GM19397 (cell line): ENCODE data around the gene SGMS1.
A peak's percentile ranks its signal among the peaks of the same experiment; 100 is the strongest.
"Not testable (repeated sequence)": the region's sequence is repeated elsewhere in the genome, so short reads cannot be mapped to it uniquely, and the experiment has no call there.

Experiments used
- ATAC-seq: cut with Tn5 transposase; IDR thresholded peaks from one replicate; pipeline ENCODE4 v1.9.1; 2021; ENCODE audit warnings: mild to moderate bottlenecking, moderate library complexity; ENCODE audit not compliant: unreplicated experiment

SGMS1 gene

DNA sequence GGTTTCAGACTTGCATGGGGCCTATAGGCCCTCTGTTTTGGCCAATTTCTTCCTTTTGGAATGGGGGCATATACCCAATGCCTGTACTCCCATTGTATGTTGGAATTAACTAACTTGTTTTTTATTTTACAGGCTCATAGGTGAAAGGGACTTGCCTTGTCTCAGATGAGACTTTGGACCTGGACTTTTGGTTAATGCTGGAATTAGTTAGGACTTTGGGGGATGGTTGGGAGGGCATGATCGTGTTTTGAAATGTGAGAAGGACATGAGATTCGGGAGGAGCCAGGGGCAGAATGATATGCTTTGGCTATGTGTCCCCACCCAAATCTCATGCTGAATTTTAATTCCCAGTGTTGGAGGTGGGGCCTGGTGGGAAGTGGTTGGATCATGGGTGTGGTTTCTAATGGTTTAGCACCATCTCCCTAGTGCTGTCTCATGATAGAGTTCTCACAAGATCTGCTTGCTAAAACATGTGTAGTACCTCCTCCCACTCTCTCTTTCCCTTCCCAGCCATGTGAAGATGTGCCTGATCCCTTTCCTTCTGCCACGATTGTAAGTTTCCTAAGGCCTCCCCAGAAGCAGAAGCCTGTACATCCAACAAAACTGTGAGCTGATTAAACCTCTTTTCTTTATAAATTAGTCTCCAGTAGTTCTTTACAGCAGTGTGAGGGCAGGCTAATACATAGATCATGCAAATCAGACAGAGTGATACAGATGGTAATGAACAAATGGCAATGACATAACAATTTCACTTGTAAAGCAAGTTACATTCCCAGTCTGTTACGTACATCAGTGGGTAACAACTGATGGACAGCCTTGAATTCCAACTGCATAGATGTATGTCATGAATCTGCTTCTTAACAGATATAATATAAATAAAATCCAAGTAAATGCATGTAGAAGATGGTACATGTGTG lies 146.2 kb downstream of the SGMS1 start:
- no peak for ATAC-seq

DNA sequence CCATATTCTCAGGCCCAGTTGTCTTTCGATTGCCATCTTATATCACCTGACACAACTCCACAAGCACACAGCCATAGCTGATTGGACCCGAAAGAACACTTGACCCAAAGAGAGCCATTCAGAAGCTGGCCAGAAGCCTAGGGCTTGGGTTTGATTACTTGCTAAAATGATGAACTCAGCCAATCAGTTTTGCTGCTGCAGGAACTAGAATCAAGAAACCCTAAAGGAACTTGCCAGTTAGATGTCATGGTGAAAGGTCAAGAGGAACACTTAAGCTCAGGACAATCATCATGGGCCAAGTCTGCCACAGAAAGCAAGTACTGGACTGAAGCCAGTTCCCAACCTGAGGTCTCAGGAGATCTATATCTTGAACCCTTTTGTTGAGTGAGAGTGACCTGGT lies 150.0 kb downstream of the SGMS1 start:
- ATAC-seq = no peak

DNA sequence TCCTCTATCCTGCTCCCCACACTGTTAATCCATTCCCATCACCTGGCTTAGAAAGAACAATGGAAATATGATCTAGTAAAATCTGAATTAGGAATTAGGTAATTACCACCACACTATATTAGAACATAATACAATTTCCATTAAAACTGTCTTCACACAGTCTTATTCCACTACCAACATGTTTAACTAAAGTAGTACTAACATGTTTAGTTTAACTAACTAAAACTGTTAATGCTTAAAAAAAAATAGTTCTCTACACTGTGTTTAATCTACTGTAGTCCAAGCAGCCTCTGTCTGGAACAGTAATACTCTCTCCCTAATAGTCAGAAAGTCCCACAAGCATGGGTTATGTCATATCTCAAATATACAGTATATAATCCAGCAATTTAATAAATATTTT lies 150.8 kb downstream of the SGMS1 start:
- ATAC-seq = no peak

DNA sequence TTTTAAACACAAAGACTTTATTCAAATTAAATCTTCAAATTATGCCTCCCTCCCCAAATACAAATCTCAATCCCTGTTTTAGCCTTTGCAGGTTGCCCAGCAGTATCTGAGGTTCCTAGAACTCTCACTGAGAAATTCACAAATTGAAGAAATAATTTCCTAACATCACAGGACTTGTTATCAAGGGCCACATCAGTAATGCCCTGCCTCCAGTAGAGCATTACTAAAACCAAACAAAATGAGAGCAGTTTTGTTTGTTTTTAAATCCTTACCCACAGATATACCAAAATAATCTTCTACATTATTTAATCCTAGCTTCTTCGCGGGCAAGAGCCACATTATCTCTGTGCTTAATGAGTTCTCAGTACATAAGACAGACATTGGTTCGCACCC lies 152.2 kb downstream of the SGMS1 start:
- no peak for ATAC-seq

DNA sequence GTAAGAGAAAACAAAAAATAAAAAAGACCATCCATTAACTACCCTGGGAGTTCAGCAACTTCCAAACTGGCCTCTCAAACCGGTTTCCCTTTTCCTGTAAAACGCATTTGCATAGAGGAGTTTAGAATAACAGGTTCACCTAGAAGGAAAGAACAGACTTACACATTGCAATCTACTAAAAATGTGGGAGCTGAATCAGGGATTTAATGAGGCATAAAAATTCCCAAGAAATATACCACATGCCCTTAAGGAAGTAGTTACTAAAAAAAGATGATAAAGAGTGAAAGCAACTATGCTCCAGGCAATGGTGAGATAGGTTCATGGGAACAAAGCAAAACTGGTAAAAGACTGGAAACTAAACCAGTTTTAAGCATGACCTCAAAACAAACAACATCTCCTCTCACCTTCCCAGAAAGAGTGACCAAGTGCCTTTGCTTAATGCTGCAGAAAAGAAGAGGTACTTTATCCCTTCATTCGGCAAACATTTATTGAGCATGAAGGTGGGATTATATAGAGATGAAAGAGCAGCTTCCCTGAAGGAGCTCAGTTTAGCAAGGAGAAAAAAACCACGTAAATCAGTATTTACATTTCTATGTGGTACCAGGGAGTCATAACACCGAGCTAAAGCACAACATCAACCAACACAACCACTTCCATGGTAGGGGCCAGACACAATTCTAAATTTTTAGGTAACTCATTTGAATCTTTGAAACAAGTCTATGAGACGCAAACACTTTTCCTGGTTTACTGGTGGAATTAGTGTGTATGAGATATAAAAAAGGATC lies 152.8 kb downstream of the SGMS1 start:
- ATAC-seq = no peak

- ATAC-seq = peak; percentile 66
These were observed 153.4 kb downstream of the SGMS1 start for GRCh38 chr10:50470345-50470744.

GRCh38 chr10:50469778-50470193 lies 154.0 kb downstream of the SGMS1 start:
- no peak for ATAC-seq

GRCh38 chr10:50469288-50469687 lies 154.5 kb downstream of the SGMS1 start:
- no peak for ATAC-seq

- ATAC-seq = no peak
These were observed 156.5 kb downstream of the SGMS1 start for GRCh38 chr10:50467209-50467608.

DNA sequence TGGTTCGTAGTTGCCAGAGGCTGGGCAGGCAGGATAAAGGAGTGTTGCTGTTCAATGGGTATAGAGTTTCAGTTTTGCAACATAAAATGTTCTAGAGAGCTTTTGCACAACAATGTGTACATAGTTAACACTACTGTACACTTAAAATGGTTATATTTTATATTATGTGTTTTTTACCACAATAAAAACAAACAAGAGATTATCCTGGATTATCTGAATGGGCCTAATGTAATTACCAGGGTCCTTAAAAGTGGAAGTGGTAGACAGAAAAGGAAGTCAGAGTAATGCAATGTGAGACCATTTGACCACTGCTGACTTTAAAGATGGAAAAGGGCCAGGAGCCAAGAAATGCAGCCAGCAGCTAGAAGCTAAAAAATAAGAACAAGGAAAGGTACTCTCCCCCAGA lies 159.7 kb downstream of the SGMS1 start:
- ATAC-seq = no peak

DNA sequence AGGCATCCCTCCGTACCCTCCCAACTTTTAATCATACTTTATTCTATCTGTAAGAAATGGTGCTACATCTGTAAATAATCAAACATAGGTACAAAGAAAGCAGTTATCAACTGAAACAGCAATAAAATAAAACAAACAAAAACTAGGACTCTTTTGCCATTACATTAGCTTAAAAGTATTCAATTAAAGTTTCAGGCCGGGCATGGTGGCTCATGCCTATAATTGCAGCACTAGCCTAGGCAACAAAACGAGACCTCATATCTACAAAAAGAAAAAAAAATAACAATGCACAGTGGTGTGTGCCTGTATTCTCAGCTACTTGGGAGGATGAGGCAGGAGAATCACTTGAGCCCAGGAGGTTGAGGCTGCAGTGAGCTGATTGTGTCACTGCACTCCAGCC lies 161.9 kb downstream of the SGMS1 start:
- no peak for ATAC-seq

- no peak for ATAC-seq
These were observed 162.6 kb downstream of the SGMS1 start for GRCh38 chr10:50461123-50461522.

- no peak for ATAC-seq
These were observed 167.0 kb downstream of the SGMS1 start for GRCh38 chr10:50456719-50457118.

GRCh38 chr10:50453940-50454339 lies 169.8 kb downstream of the SGMS1 start:
- no peak for ATAC-seq

GRCh38 chr10:50452603-50453002 lies 171.2 kb downstream of the SGMS1 start:
- ATAC-seq = peak; percentile 47

GRCh38 chr10:50447691-50448090 lies 176.1 kb downstream of the SGMS1 start:
- no peak for ATAC-seq

GRCh38 chr10:50445777-50446176 lies 178.0 kb downstream of the SGMS1 start:
- not testable (repeated sequence) for ATAC-seq

- ATAC-seq = no peak
These were observed 183.3 kb downstream of the SGMS1 start for GRCh38 chr10:50440489-50440888.

- no peak for ATAC-seq
These were observed 183.9 kb downstream of the SGMS1 start for GRCh38 chr10:50439806-50440205.

- no peak for ATAC-seq
These were observed 184.6 kb downstream of the SGMS1 start for GRCh38 chr10:50439187-50439586.

DNA sequence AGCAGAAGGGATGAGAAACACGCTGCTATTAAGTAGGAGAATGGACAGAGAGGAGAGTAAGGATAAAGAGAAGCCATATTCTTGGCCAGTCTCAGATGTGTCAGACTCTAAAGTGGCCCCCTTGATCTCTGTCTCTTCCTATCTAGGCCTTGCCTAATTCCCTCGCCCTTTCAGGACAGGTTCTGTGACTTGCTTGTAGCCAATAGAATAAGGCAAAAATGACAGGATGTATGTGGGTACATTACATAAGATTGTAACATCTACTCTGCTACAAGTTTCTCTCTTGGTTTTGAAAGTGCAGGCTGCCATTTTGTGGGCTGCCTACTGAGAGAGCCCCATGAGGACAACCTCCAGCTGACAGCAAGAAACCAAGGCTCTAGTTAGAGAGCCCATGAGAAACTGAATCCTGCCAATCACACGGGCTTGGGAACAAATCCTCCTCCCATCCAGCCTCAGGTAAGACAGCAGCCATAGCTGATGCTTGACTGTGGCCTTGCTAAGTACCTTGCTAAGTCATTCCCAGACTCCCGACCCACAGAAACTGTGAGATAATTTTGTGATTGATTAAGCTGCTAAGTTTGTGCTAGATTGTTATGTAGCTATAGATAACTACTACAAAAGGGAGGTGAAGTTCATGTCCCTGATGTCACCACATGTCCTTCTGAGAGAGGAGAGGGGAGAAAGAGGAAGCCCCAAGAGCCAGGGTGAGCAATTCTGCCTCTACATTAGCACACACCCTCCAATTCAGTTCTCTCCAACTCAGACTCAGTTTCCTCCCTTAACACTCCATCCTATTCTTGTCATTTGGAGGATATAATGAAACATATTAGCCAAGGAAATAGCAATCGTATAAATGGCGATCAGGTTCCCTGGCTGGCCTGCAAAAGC lies 185.5 kb downstream of the SGMS1 start:
- no peak for ATAC-seq
